GM21786 (cell line): ENCODE results near the gene HMGB1.

ENCODE experiments used
- ATAC-seq: cut with Tn5 transposase; IDR thresholded peaks from one replicate; pipeline ENCODE4 v1.9.1; 2021; ENCODE audit not compliant: unreplicated experiment

Gene HMGB1

DNA sequence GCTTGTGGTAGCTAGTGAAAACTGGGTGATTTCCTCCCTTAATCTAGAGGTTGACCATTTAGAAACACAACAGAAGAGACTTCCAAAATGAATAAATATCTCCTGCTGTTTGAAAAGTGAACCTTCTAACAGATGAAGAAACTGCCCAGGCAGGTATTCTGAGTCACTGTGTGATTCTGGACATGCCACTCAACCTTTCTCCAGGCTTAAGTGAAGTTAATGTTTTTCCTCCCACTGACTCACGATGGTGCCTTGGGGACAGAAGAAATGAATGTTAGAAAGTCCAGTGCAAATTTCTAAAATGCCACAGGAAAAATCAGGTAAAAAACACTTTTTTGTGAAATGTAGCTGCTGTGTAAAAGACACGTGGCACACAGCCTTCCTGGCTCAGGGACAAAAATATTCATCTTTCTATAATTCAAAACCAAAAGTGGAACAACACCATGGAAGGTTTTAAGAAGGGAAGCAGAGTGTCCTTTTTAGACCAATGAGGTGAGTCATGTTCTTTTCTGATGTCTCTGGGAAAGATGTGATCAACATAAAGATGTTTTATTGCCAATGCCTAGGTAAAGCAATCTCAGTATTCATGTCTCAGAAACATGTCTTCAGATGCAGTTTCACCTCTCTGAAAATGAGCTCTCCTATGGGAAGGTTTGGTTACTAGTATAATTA lies 34.3 kb downstream of the HMGB1 start:
- peak; percentile 35 for ATAC-seq

GRCh38 chr13:30429721-30430694 lies 35.7 kb downstream of the HMGB1 start:
- ATAC-seq = peak; percentile 70

GRCh38 chr13:30429235-30429634 lies 36.5 kb downstream of the HMGB1 start:
- ATAC-seq = no peak

DNA sequence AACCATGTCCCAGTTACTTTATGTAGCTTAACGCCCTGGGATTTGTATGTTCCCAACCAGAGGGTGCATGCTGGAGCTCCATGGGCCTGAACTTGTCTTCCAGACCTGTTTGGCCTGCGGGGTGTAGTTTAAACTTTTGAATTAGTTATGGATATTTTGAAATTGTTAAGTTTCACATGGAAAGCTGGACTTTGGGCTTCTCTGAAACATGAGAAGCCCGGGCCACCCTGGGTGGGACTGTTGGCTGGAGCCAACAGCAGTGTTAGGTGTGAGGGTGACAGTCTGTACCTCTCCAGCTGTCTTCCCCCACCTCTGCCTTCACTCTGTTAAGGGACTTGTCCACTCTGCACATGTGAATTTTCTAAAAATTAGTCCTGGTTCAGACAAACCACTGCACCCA lies 41.8 kb downstream of the HMGB1 start:
- ATAC-seq = no peak

GRCh38 chr13:30422054-30422839 lies 43.5 kb downstream of the HMGB1 start, which contains the start of gene UBE2L5:
Gene UBE2L5, plus strand, starts transcription at chr13:30422493. Its CDS starts 5,498 bp downstream, at chr13:30427991.
- peak; percentile 62 for ATAC-seq

- no peak for ATAC-seq
Observed at GRCh38 chr13:30421093-30422053, 44.4 kb downstream of the HMGB1 start.

DNA sequence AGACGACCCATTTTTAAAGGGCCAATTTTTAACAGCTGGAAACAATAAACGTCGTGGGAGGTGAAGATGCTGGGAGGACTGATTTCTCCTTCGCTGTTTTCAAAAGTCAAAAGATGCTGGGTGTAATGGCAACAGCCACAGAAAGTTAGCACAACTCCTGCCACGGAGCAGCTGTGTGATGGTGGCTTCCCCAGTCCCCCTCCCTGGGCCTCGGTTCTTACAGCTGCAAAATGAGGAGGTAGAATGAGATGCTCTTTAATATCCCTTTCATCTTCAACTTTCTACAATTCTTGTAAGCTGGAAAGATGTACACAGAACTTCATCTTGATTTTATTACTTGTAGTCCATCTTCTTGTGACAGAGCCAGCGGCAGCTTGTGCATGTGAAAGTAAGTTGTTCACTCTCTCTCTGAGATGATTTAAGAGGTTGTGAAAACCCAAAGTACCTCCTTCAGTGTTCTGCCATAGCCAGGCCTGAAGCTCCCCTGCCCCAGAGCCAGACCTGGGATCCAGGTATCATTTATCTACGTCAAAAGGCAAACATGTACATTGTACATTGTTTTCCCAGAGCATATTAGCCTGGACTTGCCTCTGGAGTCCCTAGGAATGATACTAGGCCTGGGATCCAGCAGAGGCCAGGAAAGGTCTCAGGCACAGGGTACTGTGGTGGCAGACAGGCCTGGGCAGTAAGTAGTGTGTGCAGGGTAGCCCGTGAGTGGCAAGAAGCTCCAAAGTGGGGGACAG lies 46.8 kb downstream of the HMGB1 start:
- ATAC-seq = no peak

DNA sequence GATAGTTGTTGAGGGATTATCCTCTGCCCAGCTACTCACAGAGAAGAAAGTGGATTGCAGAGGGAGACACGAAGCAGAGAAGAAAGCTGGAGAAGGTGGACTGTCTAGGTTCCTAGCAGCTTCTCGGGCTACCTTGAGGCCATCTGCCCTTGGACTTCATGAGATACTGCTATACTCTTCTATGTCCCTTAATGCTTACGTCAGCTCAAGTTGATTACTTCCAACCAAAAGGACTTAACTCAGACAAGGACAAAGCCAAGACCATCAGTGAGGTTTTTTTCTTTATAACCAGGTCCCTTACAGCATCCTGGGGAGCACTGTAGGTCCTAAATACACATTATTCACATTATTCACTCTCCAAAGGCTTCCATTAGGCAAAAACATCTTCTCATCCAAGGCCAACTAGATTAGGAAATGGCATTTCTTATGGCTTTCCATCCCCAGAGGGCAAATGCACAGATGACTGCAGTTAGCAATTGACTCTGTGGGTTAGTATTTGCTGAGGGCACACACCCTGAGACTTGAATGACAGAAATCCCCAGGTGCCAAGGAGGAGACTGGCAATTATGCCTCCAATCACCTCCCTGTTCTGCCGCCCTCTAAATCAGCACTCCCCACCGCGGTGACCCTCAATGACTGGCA lies 47.5 kb downstream of the HMGB1 start:
- no peak for ATAC-seq

DNA sequence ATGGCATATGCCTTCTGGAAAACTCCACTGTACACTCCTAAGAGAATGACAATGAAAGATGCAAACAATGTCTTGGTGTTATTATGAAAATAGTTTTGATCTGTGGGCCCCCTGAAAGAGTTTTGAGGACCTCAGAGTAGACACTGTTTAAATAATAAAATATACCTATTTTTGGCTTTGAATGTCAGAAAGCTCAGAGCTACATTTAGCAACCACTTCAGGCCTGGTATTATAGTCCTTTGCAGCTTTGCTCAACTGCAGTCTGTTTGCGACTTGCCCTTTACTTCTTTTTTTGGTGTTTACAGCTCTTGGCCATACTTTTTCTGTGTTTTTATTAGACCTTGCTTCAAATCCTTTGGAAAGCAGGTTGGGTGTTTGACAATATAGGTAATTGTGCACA lies 49.3 kb downstream of the HMGB1 start:
- ATAC-seq = no peak

DNA sequence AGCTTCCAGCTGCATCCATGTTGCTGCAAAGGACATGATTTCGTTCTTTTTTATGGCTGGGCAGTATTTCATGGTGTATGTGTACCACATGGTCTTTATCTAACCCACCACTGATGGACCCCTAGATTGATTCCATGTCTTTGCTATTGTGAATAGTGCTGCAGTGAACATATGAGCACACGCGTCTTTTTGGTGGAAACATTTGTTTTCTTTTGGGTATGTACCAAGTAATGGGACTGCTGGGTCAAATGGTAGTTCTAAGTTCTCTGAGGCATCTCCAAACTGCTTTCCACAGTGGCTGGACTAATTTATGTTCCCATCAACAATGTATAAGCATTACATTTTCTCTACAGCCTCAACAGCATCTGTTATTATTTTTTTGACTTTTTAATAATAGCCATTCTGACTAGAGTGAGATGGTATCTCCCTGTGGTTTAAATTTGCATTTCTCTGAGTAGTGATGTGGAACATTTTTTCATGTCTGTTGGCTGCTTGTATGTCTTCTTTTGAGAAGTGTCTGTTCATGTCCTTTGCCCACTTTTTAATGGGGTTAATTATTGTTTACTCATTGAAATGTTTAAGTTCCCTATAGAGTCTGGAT lies 50.2 kb downstream of the HMGB1 start:
- ATAC-seq = peak; percentile 78

- no peak for ATAC-seq
Observed at GRCh38 chr13:30413842-30414241, 51.9 kb downstream of the HMGB1 start.

DNA sequence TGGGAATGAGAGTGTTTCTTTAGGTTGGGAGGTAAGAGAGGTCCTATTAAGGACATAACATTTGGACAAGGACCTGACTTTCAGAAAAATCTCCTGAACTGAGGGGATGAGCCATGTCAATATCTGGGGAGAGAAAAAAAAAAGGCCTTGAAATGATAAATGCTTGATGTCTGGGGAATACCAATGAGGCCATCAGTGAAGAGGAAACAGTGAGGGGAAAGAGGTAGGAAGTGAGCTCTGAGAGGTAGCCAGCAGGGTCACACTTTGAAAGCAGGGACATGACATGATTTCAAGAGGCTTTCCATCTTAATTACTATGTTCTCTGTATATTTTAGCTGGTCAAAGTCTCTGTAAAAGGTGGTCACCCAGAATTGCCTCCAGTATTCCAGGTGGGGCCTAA lies 53.4 kb downstream of the HMGB1 start:
- ATAC-seq = no peak

DNA sequence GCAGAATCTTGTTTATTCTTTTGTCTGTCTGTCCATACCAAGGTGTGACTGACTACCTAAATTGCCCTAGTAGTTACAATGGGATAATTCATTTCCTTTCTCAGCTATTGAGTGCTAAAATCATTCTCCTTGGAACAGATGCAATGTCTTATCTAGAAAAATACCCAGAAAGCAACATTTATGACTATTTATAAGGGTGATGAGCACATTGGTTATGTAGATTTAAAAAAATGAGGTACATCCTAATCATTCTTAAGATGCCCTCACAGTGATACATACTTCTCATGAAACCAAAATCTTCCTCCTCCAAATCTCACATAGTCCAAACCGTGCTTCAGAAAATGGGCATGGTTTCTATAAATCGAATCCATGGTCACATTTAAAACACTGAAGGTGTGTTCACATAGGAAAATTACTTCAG lies 55.0 kb downstream of the HMGB1 start:
- no peak for ATAC-seq

GRCh38 chr13:30409886-30410704 lies 55.6 kb downstream of the HMGB1 start:
- no peak for ATAC-seq

DNA sequence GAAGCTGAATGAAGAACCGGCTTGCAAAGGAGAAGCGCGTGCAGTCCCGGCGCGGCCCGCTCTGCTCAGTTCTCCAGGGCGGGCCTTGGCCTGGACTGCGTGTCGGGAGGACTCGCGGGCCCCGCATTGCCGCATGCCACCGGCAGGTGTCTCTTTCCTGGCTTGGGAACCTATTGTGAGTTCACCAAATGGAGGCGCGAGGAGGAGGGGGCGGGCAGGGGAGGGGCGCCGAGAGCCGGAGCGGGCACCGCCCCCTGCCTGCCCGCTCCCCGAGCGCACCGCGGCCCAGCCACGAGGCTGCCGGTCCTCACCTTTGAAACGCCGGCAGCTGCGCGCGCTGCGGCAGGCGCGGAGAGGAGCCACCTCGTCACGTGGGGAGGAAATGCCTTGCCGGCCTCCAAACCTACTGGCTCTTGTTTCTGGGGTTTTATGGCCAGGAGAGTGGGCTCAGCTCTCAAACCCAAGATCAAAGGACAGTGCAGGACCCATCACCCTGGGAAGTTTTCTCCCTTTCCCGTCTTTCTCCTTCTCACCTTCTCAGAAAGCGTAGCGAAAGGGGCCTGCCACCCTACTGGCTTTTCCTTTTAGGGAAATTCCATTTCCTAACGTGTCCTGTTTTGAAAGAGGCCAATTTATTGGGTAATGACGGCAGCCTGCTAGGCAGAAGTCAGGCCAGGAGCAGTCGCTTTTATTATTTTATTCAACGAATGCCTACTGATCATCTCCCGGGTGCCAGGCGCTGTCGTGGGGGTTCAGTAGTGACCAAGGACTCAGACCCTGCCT lies 57.2 kb downstream of the HMGB1 start:
- ATAC-seq = peak; percentile 80

DNA sequence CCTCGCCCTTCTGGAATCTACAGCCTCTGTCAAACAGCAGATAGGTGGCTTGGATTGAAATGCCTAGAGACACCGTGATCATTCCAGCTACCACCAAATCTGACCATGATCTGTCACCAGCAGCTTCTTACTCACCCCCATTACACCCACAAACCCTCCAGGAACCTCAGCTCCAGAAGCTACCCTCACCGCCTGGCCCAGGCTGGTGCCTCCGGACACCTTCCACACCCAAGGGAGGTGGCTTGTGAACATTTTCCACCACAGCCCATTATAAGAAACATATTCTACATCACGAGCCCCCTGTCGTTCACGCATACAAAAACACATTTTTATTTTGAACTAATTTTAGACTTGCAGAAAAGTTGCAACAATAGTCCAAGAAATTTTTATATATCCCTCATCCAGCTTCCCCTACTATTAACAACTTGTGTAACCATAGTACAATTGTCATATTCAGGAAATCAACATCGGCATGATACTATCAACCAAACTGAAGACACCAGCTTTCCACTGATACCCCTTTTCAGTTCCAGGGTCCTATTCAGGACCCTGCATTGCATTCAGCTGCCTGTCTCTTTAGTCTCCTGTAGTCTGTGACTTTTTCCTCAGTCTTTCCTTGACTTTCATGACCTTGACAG lies 58.8 kb downstream of the HMGB1 start:
- no peak for ATAC-seq
